ENCODE data around the gene MYO9B.

DNA sequence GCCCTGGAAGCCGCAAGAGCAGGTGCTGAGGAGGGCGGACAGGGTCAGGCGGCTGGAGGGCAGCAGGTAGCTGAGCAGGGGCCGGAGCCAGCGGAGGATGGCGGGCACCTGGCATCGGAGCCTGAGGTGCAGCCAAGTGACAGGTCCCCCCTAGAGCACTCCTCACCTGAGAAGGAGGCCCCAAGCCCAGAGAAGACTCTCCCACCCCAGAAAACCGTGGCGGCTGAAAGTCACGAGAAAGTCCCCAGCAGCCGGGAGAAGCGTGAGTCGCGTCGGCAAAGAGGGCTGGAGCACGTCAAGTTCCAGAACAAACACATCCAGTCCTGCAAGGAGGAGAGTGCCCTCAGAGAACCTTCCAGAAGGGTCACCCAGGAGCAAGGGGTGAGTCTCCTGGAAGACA is 119.0 kb downstream of the MYO9B start:
- TF ChIP-seq, protein P1, sequence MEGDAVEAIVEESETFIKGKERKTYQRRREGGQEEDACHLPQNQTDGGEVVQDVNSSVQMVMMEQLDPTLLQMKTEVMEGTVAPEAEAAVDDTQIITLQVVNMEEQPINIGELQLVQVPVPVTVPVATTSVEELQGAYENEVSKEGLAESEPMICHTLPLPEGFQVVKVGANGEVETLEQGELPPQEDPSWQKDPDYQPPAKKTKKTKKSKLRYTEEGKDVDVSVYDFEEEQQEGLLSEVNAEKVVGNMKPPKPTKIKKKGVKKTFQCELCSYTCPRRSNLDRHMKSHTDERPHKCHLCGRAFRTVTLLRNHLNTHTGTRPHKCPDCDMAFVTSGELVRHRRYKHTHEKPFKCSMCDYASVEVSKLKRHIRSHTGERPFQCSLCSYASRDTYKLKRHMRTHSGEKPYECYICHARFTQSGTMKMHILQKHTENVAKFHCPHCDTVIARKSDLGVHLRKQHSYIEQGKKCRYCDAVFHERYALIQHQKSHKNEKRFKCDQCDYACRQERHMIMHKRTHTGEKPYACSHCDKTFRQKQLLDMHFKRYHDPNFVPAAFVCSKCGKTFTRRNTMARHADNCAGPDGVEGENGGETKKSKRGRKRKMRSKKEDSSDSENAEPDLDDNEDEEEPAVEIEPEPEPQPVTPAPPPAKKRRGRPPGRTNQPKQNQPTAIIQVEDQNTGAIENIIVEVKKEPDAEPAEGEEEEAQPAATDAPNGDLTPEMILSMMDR (CRISPR knock-in tag; IDR thresholded peaks at IDR 0.05), result no peak
- TF ChIP-seq PHF20 (CRISPR knock-in tag; IDR thresholded peaks at IDR 0.05) (no peak), ZNF720 (CRISPR knock-in tag; IDR thresholded peaks at IDR 0.05) (no peak), KLF12 (CRISPR knock-in tag; IDR thresholded peaks at IDR 0.05; ENCODE audit: borderline replicate concordance) (no peak), MED1 (CRISPR knock-in tag; IDR thresholded peaks at IDR 0.05) (no peak), GATA4 (IDR thresholded peaks at IDR 0.05; ENCODE audit: borderline replicate concordance, low read depth) (no peak), NR2C2 (CRISPR knock-in tag; IDR thresholded peaks at IDR 0.05; ENCODE audit: borderline replicate concordance) (no peak), PHF21A (CRISPR knock-in tag; IDR thresholded peaks at IDR 0.05) (no peak), GABPA (IDR thresholded peaks at IDR 0.05; ENCODE audit: low read depth, low read length) (no peak), GABPA (CRISPR knock-in tag; IDR thresholded peaks at IDR 0.05; ENCODE audit: low read depth) (no peak)
- TF ChIP-seq, protein P2, sequence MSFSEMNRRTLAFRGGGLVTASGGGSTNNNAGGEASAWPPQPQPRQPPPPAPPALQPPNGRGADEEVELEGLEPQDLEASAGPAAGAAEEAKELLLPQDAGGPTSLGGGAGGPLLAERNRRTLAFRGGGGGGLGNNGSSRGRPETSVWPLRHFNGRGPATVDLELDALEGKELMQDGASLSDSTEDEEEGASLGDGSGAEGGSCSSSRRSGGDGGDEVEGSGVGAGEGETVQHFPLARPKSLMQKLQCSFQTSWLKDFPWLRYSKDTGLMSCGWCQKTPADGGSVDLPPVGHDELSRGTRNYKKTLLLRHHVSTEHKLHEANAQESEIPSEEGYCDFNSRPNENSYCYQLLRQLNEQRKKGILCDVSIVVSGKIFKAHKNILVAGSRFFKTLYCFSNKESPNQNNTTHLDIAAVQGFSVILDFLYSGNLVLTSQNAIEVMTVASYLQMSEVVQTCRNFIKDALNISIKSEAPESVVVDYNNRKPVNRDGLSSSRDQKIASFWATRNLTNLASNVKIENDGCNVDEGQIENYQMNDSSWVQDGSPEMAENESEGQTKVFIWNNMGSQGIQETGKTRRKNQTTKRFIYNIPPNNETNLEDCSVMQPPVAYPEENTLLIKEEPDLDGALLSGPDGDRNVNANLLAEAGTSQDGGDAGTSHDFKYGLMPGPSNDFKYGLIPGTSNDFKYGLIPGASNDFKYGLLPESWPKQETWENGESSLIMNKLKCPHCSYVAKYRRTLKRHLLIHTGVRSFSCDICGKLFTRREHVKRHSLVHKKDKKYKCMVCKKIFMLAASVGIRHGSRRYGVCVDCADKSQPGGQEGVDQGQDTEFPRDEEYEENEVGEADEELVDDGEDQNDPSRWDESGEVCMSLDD (CRISPR knock-in tag; IDR thresholded peaks at IDR 0.05; ENCODE audit: borderline replicate concordance), result no peak
- TF ChIP-seq, protein P3, sequence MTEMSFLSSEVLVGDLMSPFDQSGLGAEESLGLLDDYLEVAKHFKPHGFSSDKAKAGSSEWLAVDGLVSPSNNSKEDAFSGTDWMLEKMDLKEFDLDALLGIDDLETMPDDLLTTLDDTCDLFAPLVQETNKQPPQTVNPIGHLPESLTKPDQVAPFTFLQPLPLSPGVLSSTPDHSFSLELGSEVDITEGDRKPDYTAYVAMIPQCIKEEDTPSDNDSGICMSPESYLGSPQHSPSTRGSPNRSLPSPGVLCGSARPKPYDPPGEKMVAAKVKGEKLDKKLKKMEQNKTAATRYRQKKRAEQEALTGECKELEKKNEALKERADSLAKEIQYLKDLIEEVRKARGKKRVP (CRISPR knock-in tag; IDR thresholded peaks at IDR 0.05), result no peak
- TF ChIP-seq, protein P4, sequence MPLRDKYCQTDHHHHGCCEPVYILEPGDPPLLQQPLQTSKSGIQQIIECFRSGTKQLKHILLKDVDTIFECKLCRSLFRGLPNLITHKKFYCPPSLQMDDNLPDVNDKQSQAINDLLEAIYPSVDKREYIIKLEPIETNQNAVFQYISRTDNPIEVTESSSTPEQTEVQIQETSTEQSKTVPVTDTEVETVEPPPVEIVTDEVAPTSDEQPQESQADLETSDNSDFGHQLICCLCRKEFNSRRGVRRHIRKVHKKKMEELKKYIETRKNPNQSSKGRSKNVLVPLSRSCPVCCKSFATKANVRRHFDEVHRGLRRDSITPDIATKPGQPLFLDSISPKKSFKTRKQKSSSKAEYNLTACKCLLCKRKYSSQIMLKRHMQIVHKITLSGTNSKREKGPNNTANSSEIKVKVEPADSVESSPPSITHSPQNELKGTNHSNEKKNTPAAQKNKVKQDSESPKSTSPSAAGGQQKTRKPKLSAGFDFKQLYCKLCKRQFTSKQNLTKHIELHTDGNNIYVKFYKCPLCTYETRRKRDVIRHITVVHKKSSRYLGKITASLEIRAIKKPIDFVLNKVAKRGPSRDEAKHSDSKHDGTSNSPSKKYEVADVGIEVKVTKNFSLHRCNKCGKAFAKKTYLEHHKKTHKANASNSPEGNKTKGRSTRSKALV (CRISPR knock-in tag; IDR thresholded peaks at IDR 0.05), result no peak
- TF ChIP-seq, protein P5, sequence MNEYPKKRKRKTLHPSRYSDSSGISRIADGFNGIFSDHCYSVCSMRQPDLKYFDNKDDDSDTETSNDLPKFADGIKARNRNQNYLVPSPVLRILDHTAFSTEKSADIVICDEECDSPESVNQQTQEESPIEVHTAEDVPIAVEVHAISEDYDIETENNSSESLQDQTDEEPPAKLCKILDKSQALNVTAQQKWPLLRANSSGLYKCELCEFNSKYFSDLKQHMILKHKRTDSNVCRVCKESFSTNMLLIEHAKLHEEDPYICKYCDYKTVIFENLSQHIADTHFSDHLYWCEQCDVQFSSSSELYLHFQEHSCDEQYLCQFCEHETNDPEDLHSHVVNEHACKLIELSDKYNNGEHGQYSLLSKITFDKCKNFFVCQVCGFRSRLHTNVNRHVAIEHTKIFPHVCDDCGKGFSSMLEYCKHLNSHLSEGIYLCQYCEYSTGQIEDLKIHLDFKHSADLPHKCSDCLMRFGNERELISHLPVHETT (CRISPR knock-in tag; conservative IDR thresholded peaks at IDR 0.05), result no peak
